RWPE1 (cell line): ENCODE measurements around the gene JCAD.
"Not testable (repeated sequence)": the region's sequence is repeated elsewhere in the genome, so short reads cannot be mapped to it uniquely, and the experiment has no call there.

Experiments used
- CTCF ChIA-PET: fragments of 350-600 bp; sonication (Branson Sonifier 250); formaldehyde crosslinking; extraction: SDS; loops from one replicate; lab custom pipeline; 2021; lab: Yijun Ruan, JAX
- POLR2A ChIA-PET: fragments of 400-600 bp; formaldehyde crosslinking; extraction: SDS; loops from one replicate; lab custom pipeline; 2020; ENCODE audit warnings: antibody characterized with exemption; ENCODE audit not compliant: low non-redundant PET; lab: Yijun Ruan, JAX
- DNase-seq: peaks from one replicate; pipeline ENCODE4 v3.0.0; 2012; ENCODE audit warnings: low spot score
- H3K27ac ChIP-seq: fragments of 450-650 bp; 2 replicates; pipeline ENCODE4 v1.5.1; 2017
- CTCF ChIP-seq: fragments of 450-650 bp; conservative IDR thresholded peaks from 2 replicates; pipeline ENCODE4 v1.5.1; 2017; ENCODE audit warnings: low read depth, mild to moderate bottlenecking

The JCAD gene

GRCh38 chr10:30026080-30026479 lies 33.3 kb downstream of the JCAD start:
- ChIA-PET POLR2A (no interaction called here), CTCF (no interaction called here)
- DNase-seq: no peak
- no peak overlapping the region for H3K27ac ChIP-seq
- no peak for TF ChIP-seq CTCF

GRCh38 chr10:30025428-30025827 lies 34.0 kb downstream of the JCAD start:
- CTCF ChIA-PET: interaction anchor here (0.6 kb wide), 1 partner anchor 105 kb away, joined by 3 read pairs; no protein-coding TSS in a partner anchor
- H3K27ac ChIP-seq, DNase-seq, POLR2A ChIA-PET: not testable (repeated sequence)

- POLR2A ChIA-PET: no interaction called here
- CTCF ChIA-PET: interaction anchor here (0.7 kb wide), 1 partner anchor 21 kb away, joined by 4 read pairs; no protein-coding TSS in a partner anchor
- H3K27ac ChIP-seq: no peak overlapping the region
- DNase-seq: no peak
- TF ChIP-seq CTCF: no peak; the same call in 1 of the 2 replicates
Measured at GRCh38 chr10:30022590-30022989, 36.8 kb downstream of the JCAD start.

GRCh38 chr10:30019468-30019867 lies 39.9 kb downstream of the JCAD start:
- no peak for TF ChIP-seq CTCF
- no peak overlapping the region for H3K27ac ChIP-seq
- no peak for DNase-seq
- ChIA-PET POLR2A (no interaction called here), CTCF (interaction anchor here (0.6 to 0.9 kb wide), 2 partner anchors 17 to 86 kb away, joined by 3 to 4 read pairs; no protein-coding TSS in a partner anchor)

GRCh38 chr10:30018496-30018895 lies 40.9 kb downstream of the JCAD start:
- no peak overlapping the region for H3K27ac ChIP-seq
- DNase-seq: no peak
- TF ChIP-seq CTCF: no peak
- ChIA-PET POLR2A (no interaction called here), CTCF (no interaction called here)

- ChIA-PET CTCF (interaction anchor here (0.6 kb wide), 1 partner anchor 322 kb away, joined by 3 read pairs; no protein-coding TSS in a partner anchor), POLR2A (no interaction called here)
- DNase-seq: no peak
- no peak for TF ChIP-seq CTCF
- H3K27ac ChIP-seq: no peak overlapping the region
Measured at GRCh38 chr10:30017966-30018365, 41.4 kb downstream of the JCAD start.

GRCh38 chr10:30017556-30017955 lies 41.8 kb downstream of the JCAD start:
- TF ChIP-seq CTCF: no peak
- no peak overlapping the region for H3K27ac ChIP-seq
- DNase-seq: no peak
- ChIA-PET CTCF (interaction anchor here (0.6 kb wide), 1 partner anchor 322 kb away, joined by 3 read pairs; no protein-coding TSS in a partner anchor), POLR2A (no interaction called here)
